Activated CD4-positive, alpha-beta memory T cell treated with anti-CD3 and anti-CD28 coated beads for 36 hours (primary cell): Measurements from ENCODE around the gene NIPAL1. TPM values are rescaled to one million over a fixed set of nuclear protein-coding genes. Genes with fewer than 3 reads are reported as not detected.
"Not testable (repeated sequence)": the region's sequence is repeated elsewhere in the genome, so short reads cannot be mapped to it uniquely, and the experiment has no call there.

Experiments used
- CTCF ChIA-PET: fragments of 350-600 bp; sonication (Branson Sonifier 250); formaldehyde crosslinking; loops from one replicate; lab custom pipeline; 2021; ENCODE audit warnings: antibody characterized with exemption, inconsistent platforms; lab: Charles Lee
- POLR2A ChIA-PET: fragments of 350-600 bp; sonication (Branson Sonifier 250); formaldehyde crosslinking; loops from one replicate; lab custom pipeline; 2021; ENCODE audit warnings: antibody characterized with exemption; lab: Charles Lee
- DNase-seq: peaks from one replicate; pipeline ENCODE4 v3.0.0-alpha.2; 2020
- H3K27ac Mint-ChIP-seq: one replicate; pipeline ENCODE4 v1.8.0; 2021; ENCODE audit warnings: mixed read lengths
- H3K27me3 Mint-ChIP-seq: one replicate; pipeline ENCODE4 v1.8.0; 2021; ENCODE audit warnings: mixed read lengths
- H3K36me3 Mint-ChIP-seq: one replicate; pipeline ENCODE4 v1.8.0; 2021; ENCODE audit warnings: mixed read lengths
- H3K4me1 Mint-ChIP-seq: one replicate; pipeline ENCODE4 v1.8.0; 2021; ENCODE audit warnings: low read depth, mixed read lengths
- H3K4me3 Mint-ChIP-seq: one replicate; pipeline ENCODE4 v1.8.0; 2021; ENCODE audit warnings: mild to moderate bottlenecking, mixed read lengths
- H3K9me3 Mint-ChIP-seq: one replicate; pipeline ENCODE4 v1.8.0; 2021; ENCODE audit warnings: mixed read lengths
- intact Hi-C: fragments of 100-400 bp; cut with micrococcal nuclease; formaldehyde crosslinking; loops from one replicate; pipeline ENCODE4 v1.15.1; 2023
- total RNA-seq, 2 experiments: library from RNA; stranded (reverse); gene quantifications; one replicate each; pipeline ENCODE4 v1.2.3, GENCODE V29; 2021

NIPAL1 gene
- total RNA-seq = 1 to 10 TPM; 1.3 to 1.9 TPM

GRCh38 chr4:48016141-48017107 is at the start of gene NIPAL1, which contains the start of gene CNGA1:
Gene NIPAL1 (plus strand): TSS chr4:48016772. CDS start chr4:48016840, 68 bp downstream.
Gene CNGA1 (minus strand): TSS chr4:48016681. CDS start chr4:47952689, 63,992 bp downstream.
- peak; percentile 70 for DNase-seq
- Mint-ChIP-seq H3K27ac (no peak within 1 kb of the TSS), H3K36me3 (no peaks in the 10 kb centered on the region), H3K4me3 (peak within 1 kb of the TSS; percentile 73), H3K27me3 (peaks cover 25% of the 10 kb centered on the region), H3K9me3 (no peaks in the 10 kb centered on the region), H3K4me1 (peaks cover 21% of the 10 kb centered on the region)
- intact Hi-C loops = loop anchor here (1.0 to 5.0 kb wide), 4 partner anchors 20 to 102 kb away; partner anchors contain the start of gene NFXL1
- CTCF ChIA-PET = interaction anchor here (2.1 kb wide), 1 partner anchor 13 kb away, joined by 7 read pairs; no protein-coding TSS in a partner anchor
- POLR2A ChIA-PET = interaction anchor here (0.7 to 0.9 kb wide), 2 partner anchors 12 to 20 kb away, joined by 3 read pairs; no protein-coding TSS in a partner anchor

DNA sequence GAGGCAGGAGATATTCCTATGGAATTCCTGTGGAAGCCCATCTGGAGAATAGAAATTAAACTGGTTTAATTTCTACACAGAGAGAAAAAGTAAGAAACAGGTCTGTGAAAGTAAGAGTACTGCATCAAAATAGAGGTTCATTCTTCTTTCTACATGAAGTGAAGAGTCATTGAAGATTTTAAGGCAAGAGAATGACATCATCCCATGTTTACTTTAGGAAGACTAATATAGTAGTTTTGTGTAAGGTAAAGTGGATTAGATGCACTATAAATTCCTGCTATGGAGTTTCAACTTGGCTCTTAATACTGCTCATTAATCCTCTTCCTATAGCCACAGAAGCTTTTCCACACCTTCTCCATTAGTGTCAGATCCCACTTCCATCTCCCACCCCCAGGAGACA is 47.7 kb upstream of the NIPAL1 start:
- ChIA-PET POLR2A (no interaction called here), CTCF (no interaction called here)
- no peak for DNase-seq
- Mint-ChIP-seq H3K4me1 (no peaks in the 10 kb centered on the region), H3K27me3 (peaks cover 1% of the 10 kb centered on the region), H3K4me3 (no peak overlapping the region), H3K9me3 (no peaks in the 10 kb centered on the region), H3K36me3 (no peaks in the 10 kb centered on the region), H3K27ac (no peak overlapping the region)
- intact Hi-C loops = no loop called here

- intact Hi-C loops = no loop called here
- ChIA-PET CTCF (no interaction called here), POLR2A (no interaction called here)
- Mint-ChIP-seq H3K27ac (no peak overlapping the region), H3K4me3 (no peak overlapping the region), H3K27me3 (peaks cover 1% of the 10 kb centered on the region), H3K4me1 (no peaks in the 10 kb centered on the region), H3K9me3 (no peaks in the 10 kb centered on the region), H3K36me3 (no peaks in the 10 kb centered on the region)
- DNase-seq = no peak
These were observed 44.4 kb upstream of the NIPAL1 start for GRCh38 chr4:47972181-47972580.

GRCh38 chr4:47972721-47973120 is 43.9 kb upstream of the NIPAL1 start:
- POLR2A ChIA-PET = no interaction called here
- peaks cover 1% of the 10 kb centered on the region for H3K27me3 Mint-ChIP-seq
- no peak overlapping the region for H3K4me3 Mint-ChIP-seq
- no peak for DNase-seq
- no peaks in the 10 kb centered on the region for H3K36me3 Mint-ChIP-seq
- CTCF ChIA-PET = no interaction called here
- H3K4me1 Mint-ChIP-seq = no peaks in the 10 kb centered on the region
- H3K27ac Mint-ChIP-seq = no peak overlapping the region
- no peaks in the 10 kb centered on the region for H3K9me3 Mint-ChIP-seq
- intact Hi-C loops = no loop called here

- CTCF ChIA-PET = no interaction called here
- H3K4me3 Mint-ChIP-seq = no peak overlapping the region
- H3K9me3 Mint-ChIP-seq = no peaks in the 10 kb centered on the region
- H3K36me3 Mint-ChIP-seq = no peaks in the 10 kb centered on the region
- no peak for DNase-seq
- H3K4me1 Mint-ChIP-seq = no peaks in the 10 kb centered on the region
- H3K27me3 Mint-ChIP-seq = peaks cover 1% of the 10 kb centered on the region
- no peak overlapping the region for H3K27ac Mint-ChIP-seq
- intact Hi-C loops = no loop called here
- POLR2A ChIA-PET = no interaction called here
These were observed 42.0 kb upstream of the NIPAL1 start for GRCh38 chr4:47974566-47974965.

DNA sequence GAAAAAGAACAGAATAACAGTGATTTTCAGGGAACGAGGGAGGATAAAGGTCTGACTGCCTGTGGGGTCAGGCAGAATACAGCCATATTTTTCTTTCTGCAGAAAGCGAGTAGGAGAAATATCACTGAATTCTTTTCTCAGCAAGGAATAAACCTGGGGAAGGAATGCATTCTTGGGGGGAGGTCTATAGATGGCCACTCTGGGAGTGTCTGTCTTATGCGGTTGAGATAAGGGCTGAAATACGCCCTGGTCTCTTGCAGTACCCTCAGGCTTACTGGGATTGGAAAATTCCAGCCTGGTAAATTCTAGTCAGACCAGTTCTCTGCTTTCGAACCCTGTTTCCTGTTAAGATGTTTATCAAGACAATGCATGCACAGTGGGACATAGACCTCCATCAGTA is 26.4 kb upstream of the NIPAL1 start:
- POLR2A ChIA-PET = no interaction called here
- intact Hi-C loops = no loop called here
- H3K4me3 Mint-ChIP-seq = no peak overlapping the region

GRCh38 chr4:47992475-47992874 is 24.1 kb upstream of the NIPAL1 start:
- H3K4me1 Mint-ChIP-seq, H3K4me3 Mint-ChIP-seq, intact Hi-C loops, CTCF ChIA-PET, H3K27ac Mint-ChIP-seq, H3K27me3 Mint-ChIP-seq, DNase-seq, H3K36me3 Mint-ChIP-seq, POLR2A ChIA-PET: not testable (repeated sequence)
- peaks cover 24% of the 10 kb centered on the region for H3K9me3 Mint-ChIP-seq

More for the DNA sequence above, 26.4 kb upstream of the NIPAL1 start:
- CTCF ChIA-PET = no interaction called here
- H3K4me1 Mint-ChIP-seq = no peaks in the 10 kb centered on the region
- no peak overlapping the region for H3K27ac Mint-ChIP-seq
- peaks cover 2% of the 10 kb centered on the region for H3K36me3 Mint-ChIP-seq
- DNase-seq = no peak
- H3K27me3 Mint-ChIP-seq = peaks cover 5% of the 10 kb centered on the region
- H3K9me3 Mint-ChIP-seq = peaks cover 24% of the 10 kb centered on the region

- H3K27ac Mint-ChIP-seq = no peak overlapping the region
- H3K36me3 Mint-ChIP-seq = peaks cover 4% of the 10 kb centered on the region
- DNase-seq = no peak
- H3K9me3 Mint-ChIP-seq = peaks cover 16% of the 10 kb centered on the region
- no peaks in the 10 kb centered on the region for H3K4me1 Mint-ChIP-seq
- POLR2A ChIA-PET = interaction anchor here (0.6 kb wide), 1 partner anchor 26 kb away, joined by 3 read pairs; no protein-coding TSS in a partner anchor
- intact Hi-C loops = no loop called here
- no peak overlapping the region for H3K4me3 Mint-ChIP-seq
- CTCF ChIA-PET = interaction anchor here (0.6 kb wide), 1 partner anchor 54 kb away, joined by 3 read pairs; no protein-coding TSS in a partner anchor
- H3K27me3 Mint-ChIP-seq = peaks cover 6% of the 10 kb centered on the region
These were observed 20.6 kb upstream of the NIPAL1 start for GRCh38 chr4:47996021-47996420.

GRCh38 chr4:48002267-48002666 is 14.3 kb upstream of the NIPAL1 start:
- no peak overlapping the region for H3K27ac Mint-ChIP-seq
- ChIA-PET CTCF (interaction anchor here (0.5 to 5.6 kb wide), 10 partner anchors 14 to 163 kb away, joined by 3 to 81 read pairs (median 12); partner anchors contain the start of genes CNGA1 and NIPAL1), POLR2A (no interaction called here)
- no peaks in the 10 kb centered on the region for H3K4me1 Mint-ChIP-seq
- intact Hi-C loops = no loop called here
- H3K4me3 Mint-ChIP-seq = no peak overlapping the region
- peaks cover 4% of the 10 kb centered on the region for H3K36me3 Mint-ChIP-seq
- peaks cover 6% of the 10 kb centered on the region for H3K27me3 Mint-ChIP-seq
- peaks cover 22% of the 10 kb centered on the region for H3K9me3 Mint-ChIP-seq
- DNase-seq = no peak

DNA sequence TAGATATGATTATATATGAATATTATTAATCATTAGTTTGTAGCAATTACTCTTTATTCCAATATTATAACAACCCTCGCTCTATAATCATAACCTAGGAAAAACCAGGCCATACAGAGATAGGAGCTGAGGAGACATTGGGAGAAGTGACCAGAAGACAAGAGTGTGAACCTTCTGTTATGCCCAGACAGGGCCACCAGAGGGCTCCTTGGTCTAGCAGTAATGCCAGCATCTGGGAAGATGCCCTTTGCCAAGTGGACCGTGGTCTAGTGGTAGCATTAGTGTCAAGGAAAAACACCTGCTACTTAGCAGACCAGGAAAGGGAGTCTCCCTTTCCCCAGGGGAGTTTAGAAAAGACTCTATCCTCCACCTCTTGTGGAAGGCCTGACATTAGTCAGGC is 13.0 kb upstream of the NIPAL1 start:
- peaks cover 26% of the 10 kb centered on the region for H3K9me3 Mint-ChIP-seq
- intact Hi-C loops = loop anchor here (1.0 kb wide), 2 partner anchors 84 to 138 kb away; no protein-coding TSS in a partner anchor
- POLR2A ChIA-PET, H3K4me1 Mint-ChIP-seq, H3K36me3 Mint-ChIP-seq, H3K4me3 Mint-ChIP-seq, H3K27ac Mint-ChIP-seq, H3K27me3 Mint-ChIP-seq: not testable (repeated sequence)
- CTCF ChIA-PET = interaction anchor here (0.6 to 5.6 kb wide), 22 partner anchors 9 to 287 kb away, joined by 3 to 81 read pairs (median 4); partner anchors contain the start of genes CNGA1 and NIPAL1
- DNase-seq = peak; percentile 65

- Mint-ChIP-seq H3K9me3 (peaks cover 19% of the 10 kb centered on the region), H3K4me1 (no peaks in the 10 kb centered on the region), H3K4me3 (no peak overlapping the region), H3K27ac (no peak overlapping the region), H3K36me3 (peaks cover 2% of the 10 kb centered on the region), H3K27me3 (peaks cover 4% of the 10 kb centered on the region)
- no peak for DNase-seq
- ChIA-PET CTCF (interaction anchor here (5.6 kb wide), 1 partner anchor 80 kb away, joined by 81 read pairs; no protein-coding TSS in a partner anchor), POLR2A (no interaction called here)
- intact Hi-C loops = no loop called here
These were observed 10.8 kb upstream of the NIPAL1 start for GRCh38 chr4:48005781-48006180.

DNA sequence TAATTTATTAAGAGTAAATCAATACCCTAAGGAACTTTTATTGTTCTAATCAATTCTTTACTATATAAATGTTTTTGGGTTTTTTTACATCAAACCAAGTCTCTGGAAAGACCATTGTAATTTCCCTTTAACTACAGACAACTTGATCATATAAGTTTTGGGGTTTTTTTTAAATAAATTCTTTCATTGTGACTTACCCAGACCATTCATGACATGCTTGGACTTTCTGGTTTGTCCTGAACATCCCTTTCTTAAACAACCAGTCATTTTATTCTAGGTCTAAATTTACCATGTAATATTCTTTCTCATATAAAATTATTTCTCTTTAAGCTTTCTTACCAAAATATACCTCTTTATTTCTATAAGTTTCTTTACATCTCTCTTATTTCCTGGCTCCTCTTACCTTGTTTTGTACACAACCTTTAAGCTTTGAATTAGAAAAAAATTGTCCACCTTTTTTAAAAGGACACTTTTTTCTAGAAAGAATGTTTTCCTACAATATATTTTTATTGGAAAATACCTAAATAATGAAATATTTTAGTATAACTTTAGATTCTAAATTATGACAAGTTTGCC is 8.5 kb upstream of the NIPAL1 start:
- intact Hi-C loops = no loop called here

More for the DNA sequence above, 8.5 kb upstream of the NIPAL1 start:
- Mint-ChIP-seq H3K36me3 (peaks cover 2% of the 10 kb centered on the region), H3K9me3 (peaks cover 19% of the 10 kb centered on the region), H3K4me1 (no peaks in the 10 kb centered on the region), H3K27ac (no peak overlapping the region), H3K4me3 (no peak overlapping the region), H3K27me3 (peaks cover 15% of the 10 kb centered on the region)
- POLR2A ChIA-PET = no interaction called here
- CTCF ChIA-PET = interaction anchor here (1.4 kb wide), 1 partner anchor 26 kb away, joined by 3 read pairs; no protein-coding TSS in a partner anchor
- DNase-seq = no peak
